HG02571 (cell line): ENCODE data around the gene SOX13.
"Not testable (repeated sequence)": the region's sequence is repeated elsewhere in the genome, so short reads cannot be mapped to it uniquely, and the experiment has no call there.

Experiments used
- ATAC-seq: cut with Tn5 transposase; IDR thresholded peaks from one replicate; pipeline ENCODE4 v1.9.1; 2021; ENCODE audit warnings: mild to moderate bottlenecking, moderate library complexity; ENCODE audit not compliant: unreplicated experiment

The SOX13 gene

GRCh38 chr1:204084247-204084772 is 11.4 kb downstream of the SOX13 start:
- no peak for ATAC-seq

- ATAC-seq, result no peak
These were observed 13.0 kb downstream of the SOX13 start for GRCh38 chr1:204085876-204086275.

DNA sequence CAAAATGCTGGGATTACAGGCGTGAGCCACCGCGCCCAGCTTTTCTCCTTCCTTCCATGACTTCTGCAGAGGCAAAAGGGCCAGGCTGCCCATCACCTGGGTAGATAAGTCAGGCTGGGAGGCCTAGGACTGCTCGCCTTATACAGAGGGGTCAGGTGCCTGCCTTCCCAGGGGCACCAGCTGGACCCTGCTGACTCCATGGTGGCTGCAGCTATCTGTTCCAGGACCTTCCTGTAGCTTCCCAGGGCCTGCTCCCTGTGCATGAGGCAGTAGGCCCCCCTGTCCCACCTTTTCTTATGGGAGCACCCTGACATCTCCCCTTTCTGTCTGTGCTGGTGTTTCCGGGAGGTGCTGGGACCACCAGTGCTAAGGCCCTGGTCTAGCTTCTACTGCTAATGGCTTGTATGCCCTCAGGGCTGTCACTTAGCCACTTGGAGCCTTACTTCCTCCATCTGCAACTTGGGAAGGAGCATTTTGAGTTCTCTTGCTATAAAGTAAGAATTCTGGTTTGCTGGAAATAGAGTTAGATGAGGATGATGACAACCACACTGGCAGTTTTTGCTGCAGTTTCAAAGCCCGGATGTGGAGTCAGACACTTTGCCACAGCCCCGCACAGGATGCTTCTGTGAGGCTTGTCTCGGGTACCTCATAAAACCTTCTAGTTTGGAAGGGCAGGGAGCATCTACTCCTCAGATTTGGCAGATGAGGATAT is 14.4 kb downstream of the SOX13 start:
- no peak for ATAC-seq

- ATAC-seq, result no peak
These were observed 15.1 kb downstream of the SOX13 start for GRCh38 chr1:204087893-204088528.

GRCh38 chr1:204088596-204088995 is 15.7 kb downstream of the SOX13 start:
- no peak for ATAC-seq

DNA sequence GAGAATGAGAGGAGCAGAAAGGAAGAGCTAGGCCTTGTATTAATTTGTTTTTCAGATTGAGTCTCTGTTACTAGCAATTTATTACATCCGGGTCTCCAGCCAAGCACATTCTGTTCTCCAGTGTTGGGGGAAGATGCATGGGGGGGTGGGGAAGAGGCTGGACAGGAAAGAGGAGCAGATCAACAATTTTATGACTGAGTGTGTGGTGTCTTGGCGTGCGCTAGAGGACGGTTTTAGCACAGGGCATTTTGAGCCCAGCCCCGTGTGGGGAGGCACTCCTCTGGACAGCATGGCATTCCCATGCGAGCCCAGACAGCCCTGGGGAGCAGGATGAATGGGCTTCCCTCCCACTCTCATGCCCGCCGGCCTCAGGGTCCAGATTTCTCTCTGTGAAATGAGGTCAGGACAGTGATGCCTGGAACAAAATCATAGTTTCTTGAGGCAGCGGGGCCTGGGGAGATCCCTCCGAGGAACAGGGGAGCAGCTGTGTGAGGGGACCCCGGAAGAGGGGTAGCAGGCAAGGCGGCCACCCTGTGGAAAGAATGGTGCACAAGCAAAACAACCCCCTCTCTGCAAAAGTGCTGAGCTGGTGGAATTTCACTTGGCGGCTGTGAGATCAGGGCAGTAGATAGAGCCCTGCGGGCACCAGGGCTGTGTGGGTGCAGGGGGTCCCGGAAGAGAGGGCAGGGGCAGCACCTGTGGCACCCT is 16.3 kb downstream of the SOX13 start:
- no peak for ATAC-seq

DNA sequence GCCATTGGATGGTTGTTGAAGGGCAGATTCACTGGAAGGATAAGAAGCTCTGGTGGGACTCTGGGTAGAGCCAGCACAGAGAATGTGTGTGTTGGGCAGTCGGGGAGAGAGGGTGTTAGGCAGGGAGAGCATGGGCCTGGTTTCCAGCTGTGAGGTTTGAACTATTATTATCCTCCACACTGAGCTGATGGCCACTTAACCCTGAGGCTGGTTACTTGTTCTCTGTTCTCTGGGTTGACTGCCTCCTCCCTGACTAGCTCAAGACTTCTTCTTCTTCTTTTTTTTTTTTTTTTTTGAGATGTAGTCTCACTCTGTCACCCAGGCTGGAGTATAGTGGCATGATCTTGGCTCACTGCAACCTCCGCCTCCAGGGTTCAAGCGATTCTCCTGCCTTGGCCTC is 17.2 kb downstream of the SOX13 start:
- not testable (repeated sequence) for ATAC-seq

DNA sequence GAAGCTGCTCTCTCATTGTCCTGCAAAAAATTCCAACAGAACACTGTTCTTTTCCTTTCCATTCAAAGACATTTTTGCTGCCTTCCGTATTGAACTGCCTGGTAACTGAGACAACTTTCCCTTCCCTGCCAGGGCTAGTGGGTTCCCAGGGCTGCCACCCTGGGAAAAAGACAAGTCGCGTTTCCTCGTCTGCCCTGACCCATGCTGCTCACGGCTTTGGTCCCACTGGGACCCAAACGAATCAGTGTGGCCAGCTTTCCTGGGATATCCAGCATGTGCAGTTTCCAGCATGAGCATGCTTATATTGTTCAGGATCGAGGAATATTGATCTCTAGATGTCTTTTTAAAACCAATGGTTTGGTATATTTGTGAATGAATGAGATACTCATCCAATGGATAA is 18.2 kb downstream of the SOX13 start:
- no peak for ATAC-seq

DNA sequence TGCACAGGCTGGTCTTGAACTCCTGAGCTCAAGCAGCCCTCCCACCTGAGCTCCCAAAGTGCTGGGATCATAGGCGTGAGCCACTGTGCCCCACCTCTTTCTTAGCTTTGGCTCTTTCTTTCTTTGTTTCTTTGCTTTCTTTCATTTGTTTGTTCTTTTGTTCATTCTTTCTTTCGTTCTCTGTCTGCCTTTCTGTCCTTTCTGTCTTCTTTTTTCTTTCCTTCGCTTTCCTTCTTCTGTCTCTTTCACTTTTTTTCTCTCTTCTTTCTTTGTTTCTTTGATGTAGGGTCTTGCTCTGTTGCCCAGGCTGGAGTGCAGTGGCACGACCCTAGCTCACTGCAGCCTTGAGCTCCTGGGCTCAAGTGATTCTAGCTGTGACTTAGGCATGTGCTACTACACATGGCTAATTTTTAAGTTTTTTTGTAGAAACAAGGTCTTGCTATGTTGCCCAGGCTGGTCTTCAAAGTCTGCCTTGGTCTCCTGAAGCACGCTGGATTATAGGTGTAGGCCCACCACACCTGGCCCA is 18.9 kb downstream of the SOX13 start:
- ATAC-seq, result no peak

DNA sequence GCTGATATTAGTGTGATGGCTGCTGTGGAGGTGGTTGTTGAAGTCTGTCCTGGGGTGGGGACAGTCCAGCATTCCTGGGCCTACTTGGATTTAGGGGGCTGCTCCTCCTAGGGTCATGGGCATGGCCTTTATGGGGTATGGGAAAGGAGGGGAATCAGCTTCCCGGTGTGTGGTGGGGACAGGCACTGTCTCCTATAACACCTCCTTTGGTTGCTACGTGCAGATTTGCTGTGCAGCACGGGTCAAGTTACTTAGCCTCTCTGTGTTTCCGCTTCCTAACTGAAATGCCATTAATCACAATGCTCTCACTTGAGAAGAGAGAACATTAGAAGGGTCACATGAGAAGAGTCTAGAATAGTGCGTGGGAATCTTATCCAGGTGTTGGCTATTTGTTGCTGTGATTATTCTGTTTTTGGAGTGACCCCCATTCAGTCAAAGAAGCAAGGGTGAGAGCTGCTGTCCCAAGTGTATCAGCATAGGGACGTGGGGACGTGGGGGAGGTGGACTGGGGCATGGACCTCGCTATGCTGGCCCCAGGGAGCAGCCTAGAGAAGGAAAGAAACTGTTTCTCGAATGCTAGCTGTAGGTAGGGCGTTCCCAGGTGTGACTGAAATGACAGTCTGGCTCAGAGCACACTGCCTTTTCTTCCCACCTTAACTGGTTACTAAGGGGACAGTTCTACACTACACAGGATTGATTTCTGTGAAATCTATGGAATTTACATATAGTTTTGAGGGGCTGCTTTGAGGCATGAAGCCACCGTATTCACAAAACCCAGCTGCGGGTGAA is 19.9 kb downstream of the SOX13 start:
- ATAC-seq, result no peak

GRCh38 chr1:204093421-204093717 is 20.5 kb downstream of the SOX13 start:
- no peak for ATAC-seq

GRCh38 chr1:204093781-204094180 is 20.9 kb downstream of the SOX13 start:
- ATAC-seq, result no peak

DNA sequence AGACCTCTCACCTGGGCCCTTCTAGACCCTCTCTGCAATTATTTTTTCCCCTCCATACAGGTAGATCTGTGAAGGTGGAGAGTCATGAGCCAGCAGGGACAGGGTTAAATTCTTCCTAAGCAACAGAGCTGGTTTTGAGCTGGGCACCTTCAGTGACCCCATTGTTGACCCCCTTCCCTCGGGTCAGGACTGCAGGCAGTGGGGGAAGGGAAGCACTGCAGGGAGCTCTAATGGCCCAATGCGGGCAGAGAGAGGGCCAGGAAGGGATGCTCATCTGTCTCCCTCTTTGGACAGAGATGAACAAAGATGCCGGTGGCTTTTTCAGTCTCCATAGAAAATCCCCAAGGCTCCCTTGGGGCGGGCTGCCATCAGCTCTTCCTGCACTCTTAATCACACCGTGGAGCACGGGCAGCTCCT is 21.4 kb downstream of the SOX13 start:
- no peak for ATAC-seq

DNA sequence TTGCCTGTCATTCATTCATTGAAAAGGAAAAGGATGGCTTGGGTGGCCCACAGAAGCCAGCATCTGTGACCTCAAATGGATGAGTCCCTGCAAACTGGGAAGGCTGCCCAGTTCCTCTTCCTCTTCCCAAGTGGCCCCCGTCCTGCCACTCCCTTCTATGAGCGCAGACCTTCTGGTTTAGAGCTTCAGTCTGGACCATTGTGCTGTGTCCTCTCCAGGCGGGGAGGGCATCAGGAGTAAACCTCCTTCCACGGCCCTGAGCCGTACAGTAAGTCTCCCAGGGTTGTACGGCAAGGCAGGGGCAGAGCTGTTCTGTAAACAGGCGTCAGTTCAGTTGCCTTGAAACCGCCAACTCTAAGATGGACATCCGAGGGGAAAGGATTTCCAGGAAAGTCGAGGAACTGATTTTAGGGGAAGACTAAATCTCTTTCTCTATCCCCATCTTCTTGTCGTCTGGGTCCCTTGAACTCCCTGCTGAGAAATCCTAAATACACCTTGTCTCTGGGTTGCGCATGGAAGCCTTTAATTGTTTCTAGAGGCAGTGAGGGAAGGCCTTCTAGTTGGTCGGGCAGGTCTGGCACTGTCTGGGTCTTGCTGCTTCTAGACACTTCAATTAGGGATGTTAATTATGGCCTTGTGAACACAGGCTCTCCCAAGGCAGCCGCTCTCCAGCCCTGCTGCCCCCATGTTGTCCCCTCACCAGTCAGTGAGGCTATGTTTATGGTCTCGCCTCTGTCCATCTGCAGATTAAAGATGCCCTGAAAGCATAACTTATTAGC is 22.1 kb downstream of the SOX13 start:
- ATAC-seq, result no peak

DNA sequence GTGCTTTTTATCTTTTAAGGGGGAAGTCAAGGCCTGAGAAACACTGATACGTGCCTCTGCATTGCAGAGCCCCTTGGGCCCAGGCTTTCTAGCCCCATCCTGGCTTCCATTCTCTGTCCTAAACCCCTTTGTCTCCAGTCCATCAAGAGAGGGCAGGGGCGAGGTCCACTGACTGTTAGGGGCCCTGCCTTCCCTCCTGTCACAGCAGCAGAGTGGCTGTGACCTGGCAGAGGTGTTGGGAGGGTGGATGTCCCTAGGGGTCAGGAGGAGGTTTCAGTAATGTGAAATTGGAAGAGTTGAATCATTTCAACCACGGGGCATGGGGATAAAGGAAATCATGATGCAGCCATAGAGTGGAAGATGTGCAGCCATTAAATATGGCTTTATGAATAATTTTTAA is 24.0 kb downstream of the SOX13 start:
- ATAC-seq, result no peak

DNA sequence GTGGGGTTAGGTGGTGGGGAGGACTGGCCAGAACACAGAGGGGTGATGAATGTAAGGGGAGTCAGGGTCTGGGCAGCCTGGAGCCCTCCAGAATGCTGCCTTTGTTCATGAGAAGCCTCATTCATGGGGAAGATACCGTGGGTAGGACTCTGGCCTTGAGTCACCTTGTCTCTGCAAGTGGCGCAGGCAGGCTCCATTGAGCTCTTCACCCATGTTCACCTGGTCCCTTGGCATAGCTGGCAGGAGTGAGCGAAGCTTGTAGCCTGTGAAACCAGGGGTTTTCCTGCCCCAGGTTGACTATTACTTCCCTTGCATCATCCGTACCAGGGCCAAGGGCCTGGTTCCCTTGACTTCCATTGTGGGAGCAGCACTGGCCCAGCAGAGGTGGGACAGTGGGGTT is 25.8 kb downstream of the SOX13 start:
- no peak for ATAC-seq

DNA sequence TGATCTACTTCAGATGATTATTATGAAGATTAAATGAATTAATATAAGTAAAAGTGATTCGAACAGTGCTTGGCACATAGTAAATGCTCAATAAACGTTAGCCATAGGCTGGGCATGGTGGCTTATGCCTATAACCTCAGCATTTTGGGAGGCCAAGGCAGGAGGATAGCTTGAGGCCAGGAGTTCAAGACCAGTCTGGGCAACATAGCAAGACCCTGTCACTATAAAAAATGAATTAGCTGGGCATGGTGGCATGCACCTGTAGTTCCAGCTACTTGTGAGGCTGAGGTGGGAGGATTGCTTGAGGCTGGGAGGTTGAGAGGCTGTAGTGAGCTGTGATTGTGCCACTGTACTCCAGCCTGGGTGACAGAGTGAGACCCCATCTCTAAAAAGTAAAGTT is 26.8 kb downstream of the SOX13 start:
- ATAC-seq, result not testable (repeated sequence)

- ATAC-seq, result no peak
These were observed 29.2 kb downstream of the SOX13 start for GRCh38 chr1:204102029-204102611.

DNA sequence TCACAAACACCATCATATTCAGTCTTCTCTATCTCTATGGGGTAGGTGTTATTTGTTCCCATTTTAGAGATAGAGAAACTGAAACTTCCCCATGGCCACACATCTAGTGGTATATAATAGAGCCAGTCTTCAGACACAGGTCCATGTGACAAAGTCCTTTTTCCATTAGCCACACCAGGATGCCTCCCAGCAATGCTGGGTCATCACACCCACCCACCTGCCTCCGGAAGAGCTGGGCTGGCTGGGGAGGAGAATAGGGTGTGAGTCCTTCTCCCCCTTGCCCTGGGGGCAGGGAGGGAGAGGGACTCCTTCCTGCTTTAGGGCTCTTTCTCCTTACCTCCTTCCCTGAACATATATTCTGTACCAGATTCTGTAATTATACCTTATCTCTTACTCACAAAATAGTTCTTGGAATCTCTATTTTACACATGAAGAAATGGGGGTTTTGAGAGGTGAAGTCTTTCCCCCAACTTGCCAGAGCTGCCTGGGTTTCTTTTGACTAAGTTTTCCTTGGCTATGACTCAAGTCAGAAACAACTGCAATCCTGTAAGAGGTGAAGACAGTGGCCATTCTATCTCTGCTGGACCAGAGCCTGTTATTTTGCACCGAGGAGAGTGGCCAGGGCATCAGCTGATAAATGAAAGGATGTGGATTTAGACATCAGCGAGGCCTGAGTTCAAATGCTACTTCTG is 30.0 kb downstream of the SOX13 start:
- no peak for ATAC-seq

DNA sequence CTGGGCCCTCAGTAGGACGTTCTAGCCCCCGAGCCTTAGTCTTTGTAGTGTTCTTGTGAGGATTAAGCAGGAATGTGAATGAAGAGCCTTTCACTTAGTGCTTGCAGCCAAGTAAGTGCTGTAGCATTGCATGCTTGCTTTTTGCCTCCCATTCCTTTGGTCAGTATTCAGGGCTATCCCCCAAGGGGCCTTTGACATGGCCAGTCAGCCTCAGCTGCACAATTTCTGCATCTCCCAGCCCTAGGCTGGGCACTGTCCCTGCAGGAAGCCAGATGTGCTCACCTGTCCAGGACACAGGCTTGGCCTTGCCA is 30.5 kb downstream of the SOX13 start:
- ATAC-seq, result no peak
